ENCODE results near the gene INPP4B. TPM values are rescaled to one million over a fixed set of nuclear protein-coding genes. Genes with fewer than 3 reads are reported as not detected.

The INPP4B gene
- total and polyA plus RNA-seq, 2 donors (not counting 1 experiment from before 2014, with no cell fraction given) = 19.7 to 22.2 TPM

- H3K36me3 ChIP-seq (ENCODE audit: control insufficient read depth, insufficient read depth, low read length) = no peaks in the 10 kb centered on the region
- H3K27me3 ChIP-seq (ENCODE audit: control insufficient read depth, insufficient read depth, low read length) = no peaks in the 10 kb centered on the region
- no peaks in the 10 kb centered on the region for H3K4me1 ChIP-seq (ENCODE audit: control insufficient read depth, extremely low read depth, insufficient read depth, low read length)
- DNase-seq (ENCODE audit: low read depth in 2 of 2) = no peak
- no peak overlapping the region for H3K4me2 ChIP-seq (ENCODE audit: extremely low read depth, insufficient read depth, low read length)
- TF ChIP-seq EZH2 (IDR thresholded peaks at IDR 0.05; ENCODE audit: low read length, missing control alignments) = no peak
- no peak overlapping the region for H3K9ac ChIP-seq (ENCODE audit: insufficient read depth, low read length)
- no peaks in the 10 kb centered on the region for H3K79me2 ChIP-seq (ENCODE audit: control insufficient read depth, insufficient read depth, low read length)
- no peak overlapping the region for H3K27ac ChIP-seq (ENCODE audit: insufficient read depth, low read length)
- H3K4me3 ChIP-seq (replicated peaks in 1 of 4; ENCODE audit: control extremely low read depth in 1 of 4, insufficient read depth in 1 of 4, low read depth in 3 of 4, low read length in 4 of 4) = no peak overlapping the region
- H4K20me1 ChIP-seq (ENCODE audit: control insufficient read depth, extremely low read depth, insufficient read depth, low read length) = no peaks in the 10 kb centered on the region
- H3K9me3 ChIP-seq (ENCODE audit: control insufficient read depth, insufficient read depth, low read depth, low read length) = no peaks in the 10 kb centered on the region
- no peak overlapping the region for H2AFZ ChIP-seq (ENCODE audit: low read length)
These were observed 411.4 kb downstream of the INPP4B start for GRCh38 chr4:142434519-142435224.

- DNase-seq (ENCODE audit: low read depth in 2 of 2) = no peak
- Histone ChIP-seq H2AFZ (ENCODE audit: low read length) (no peak overlapping the region), H3K27me3 (ENCODE audit: control insufficient read depth, insufficient read depth, low read length) (no peaks in the 10 kb centered on the region), H3K4me2 (ENCODE audit: extremely low read depth, insufficient read depth, low read length) (no peak overlapping the region), H4K20me1 (ENCODE audit: control insufficient read depth, extremely low read depth, insufficient read depth, low read length) (no peaks in the 10 kb centered on the region), H3K36me3 (ENCODE audit: control insufficient read depth, insufficient read depth, low read length) (no peaks in the 10 kb centered on the region), H3K79me2 (ENCODE audit: control insufficient read depth, insufficient read depth, low read length) (no peaks in the 10 kb centered on the region), H3K9me3 (ENCODE audit: control insufficient read depth, insufficient read depth, low read depth, low read length) (no peaks in the 10 kb centered on the region), H3K9ac (ENCODE audit: insufficient read depth, low read length) (no peak overlapping the region), H3K4me1 (ENCODE audit: control insufficient read depth, extremely low read depth, insufficient read depth, low read length) (no peaks in the 10 kb centered on the region), H3K4me3 (replicated peaks in 1 of 4; ENCODE audit: control extremely low read depth in 1 of 4, insufficient read depth in 1 of 4, low read depth in 3 of 4, low read length in 4 of 4) (no peak overlapping the region), H3K27ac (ENCODE audit: insufficient read depth, low read length) (no peak overlapping the region)
- TF ChIP-seq, protein P1, sequence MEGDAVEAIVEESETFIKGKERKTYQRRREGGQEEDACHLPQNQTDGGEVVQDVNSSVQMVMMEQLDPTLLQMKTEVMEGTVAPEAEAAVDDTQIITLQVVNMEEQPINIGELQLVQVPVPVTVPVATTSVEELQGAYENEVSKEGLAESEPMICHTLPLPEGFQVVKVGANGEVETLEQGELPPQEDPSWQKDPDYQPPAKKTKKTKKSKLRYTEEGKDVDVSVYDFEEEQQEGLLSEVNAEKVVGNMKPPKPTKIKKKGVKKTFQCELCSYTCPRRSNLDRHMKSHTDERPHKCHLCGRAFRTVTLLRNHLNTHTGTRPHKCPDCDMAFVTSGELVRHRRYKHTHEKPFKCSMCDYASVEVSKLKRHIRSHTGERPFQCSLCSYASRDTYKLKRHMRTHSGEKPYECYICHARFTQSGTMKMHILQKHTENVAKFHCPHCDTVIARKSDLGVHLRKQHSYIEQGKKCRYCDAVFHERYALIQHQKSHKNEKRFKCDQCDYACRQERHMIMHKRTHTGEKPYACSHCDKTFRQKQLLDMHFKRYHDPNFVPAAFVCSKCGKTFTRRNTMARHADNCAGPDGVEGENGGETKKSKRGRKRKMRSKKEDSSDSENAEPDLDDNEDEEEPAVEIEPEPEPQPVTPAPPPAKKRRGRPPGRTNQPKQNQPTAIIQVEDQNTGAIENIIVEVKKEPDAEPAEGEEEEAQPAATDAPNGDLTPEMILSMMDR (conservative IDR thresholded peaks at IDR 0.05 in 1 of 2, IDR thresholded peaks at IDR 0.05 in 1 of 2; ENCODE audit: low read depth in 1 of 2, low read length in 2 of 2) = no peak
- TF ChIP-seq EZH2 (IDR thresholded peaks at IDR 0.05; ENCODE audit: low read length, missing control alignments) = no peak
These were observed 417.4 kb downstream of the INPP4B start for GRCh38 chr4:142428715-142429114.

GRCh38 chr4:142427456-142427855 lies 418.6 kb downstream of the INPP4B start:
- Histone ChIP-seq H3K9me3 (ENCODE audit: control insufficient read depth, insufficient read depth, low read depth, low read length) (no peaks in the 10 kb centered on the region), H3K4me1 (ENCODE audit: control insufficient read depth, extremely low read depth, insufficient read depth, low read length) (no peaks in the 10 kb centered on the region), H3K27ac (ENCODE audit: insufficient read depth, low read length) (no peak overlapping the region), H4K20me1 (ENCODE audit: control insufficient read depth, extremely low read depth, insufficient read depth, low read length) (no peaks in the 10 kb centered on the region), H3K9ac (ENCODE audit: insufficient read depth, low read length) (no peak overlapping the region), H3K4me2 (ENCODE audit: extremely low read depth, insufficient read depth, low read length) (no peak overlapping the region), H3K4me3 (replicated peaks in 1 of 4; ENCODE audit: control extremely low read depth in 1 of 4, insufficient read depth in 1 of 4, low read depth in 3 of 4, low read length in 4 of 4) (no peak overlapping the region), H3K27me3 (ENCODE audit: control insufficient read depth, insufficient read depth, low read length) (no peaks in the 10 kb centered on the region), H3K79me2 (ENCODE audit: control insufficient read depth, insufficient read depth, low read length) (no peaks in the 10 kb centered on the region), H3K36me3 (ENCODE audit: control insufficient read depth, insufficient read depth, low read length) (no peaks in the 10 kb centered on the region), H2AFZ (ENCODE audit: low read length) (no peak overlapping the region)
- TF ChIP-seq, protein P1 (conservative IDR thresholded peaks at IDR 0.05 in 1 of 2, IDR thresholded peaks at IDR 0.05 in 1 of 2; ENCODE audit: low read depth in 1 of 2, low read length in 2 of 2) = no peak
- no peak for TF ChIP-seq EZH2 (IDR thresholded peaks at IDR 0.05; ENCODE audit: low read length, missing control alignments)
- DNase-seq (ENCODE audit: low read depth in 2 of 2) = no peak

Measured in fibroblast of lung (primary cell).